Measurements from ENCODE around the gene ZDBF2. TPM values are rescaled to one million over a fixed set of nuclear protein-coding genes. Genes with fewer than 3 reads are reported as not detected.

ZDBF2 gene
- total RNA-seq, 4 donors from 2014 or later = 5.9 to 8.3 (median 7.4) TPM

DNA sequence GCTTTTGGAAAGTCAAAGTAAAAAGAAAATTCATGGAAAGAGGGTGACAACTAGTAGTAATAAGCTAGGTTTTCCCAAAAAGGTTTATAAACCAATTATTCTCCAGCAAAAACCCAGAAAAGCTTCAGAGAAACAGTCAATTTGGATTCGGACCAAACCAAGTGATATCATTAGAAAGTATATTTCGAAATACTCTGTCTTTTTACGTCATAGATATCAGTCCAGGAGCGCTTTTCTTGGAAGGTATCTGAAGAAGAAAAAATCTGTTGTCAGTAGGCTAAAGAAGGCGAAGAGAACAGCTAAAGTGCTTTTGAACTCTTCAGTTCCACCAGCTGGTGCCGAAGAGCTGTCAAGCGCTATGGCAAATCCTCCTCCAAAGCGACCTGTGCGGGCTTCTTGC, 36.6 kb downstream of the ZDBF2 start:
- TF ChIP-seq, protein P1, sequence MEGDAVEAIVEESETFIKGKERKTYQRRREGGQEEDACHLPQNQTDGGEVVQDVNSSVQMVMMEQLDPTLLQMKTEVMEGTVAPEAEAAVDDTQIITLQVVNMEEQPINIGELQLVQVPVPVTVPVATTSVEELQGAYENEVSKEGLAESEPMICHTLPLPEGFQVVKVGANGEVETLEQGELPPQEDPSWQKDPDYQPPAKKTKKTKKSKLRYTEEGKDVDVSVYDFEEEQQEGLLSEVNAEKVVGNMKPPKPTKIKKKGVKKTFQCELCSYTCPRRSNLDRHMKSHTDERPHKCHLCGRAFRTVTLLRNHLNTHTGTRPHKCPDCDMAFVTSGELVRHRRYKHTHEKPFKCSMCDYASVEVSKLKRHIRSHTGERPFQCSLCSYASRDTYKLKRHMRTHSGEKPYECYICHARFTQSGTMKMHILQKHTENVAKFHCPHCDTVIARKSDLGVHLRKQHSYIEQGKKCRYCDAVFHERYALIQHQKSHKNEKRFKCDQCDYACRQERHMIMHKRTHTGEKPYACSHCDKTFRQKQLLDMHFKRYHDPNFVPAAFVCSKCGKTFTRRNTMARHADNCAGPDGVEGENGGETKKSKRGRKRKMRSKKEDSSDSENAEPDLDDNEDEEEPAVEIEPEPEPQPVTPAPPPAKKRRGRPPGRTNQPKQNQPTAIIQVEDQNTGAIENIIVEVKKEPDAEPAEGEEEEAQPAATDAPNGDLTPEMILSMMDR (IDR thresholded peaks at IDR 0.05; ENCODE audit: low read depth) = no peak

GRCh38 chr2:206316141-206316540, 41.7 kb downstream of the ZDBF2 start:
- TF ChIP-seq, protein P1 (IDR thresholded peaks at IDR 0.05; ENCODE audit: low read depth) = no peak

- TF ChIP-seq, protein P1 (IDR thresholded peaks at IDR 0.05; ENCODE audit: low read depth) = no peak
Observed at GRCh38 chr2:206323033-206323432, 48.6 kb downstream of the ZDBF2 start.

GRCh38 chr2:206323486-206323885, 49.0 kb downstream of the ZDBF2 start:
- TF ChIP-seq, protein P1 (IDR thresholded peaks at IDR 0.05; ENCODE audit: low read depth) = no peak

DNA sequence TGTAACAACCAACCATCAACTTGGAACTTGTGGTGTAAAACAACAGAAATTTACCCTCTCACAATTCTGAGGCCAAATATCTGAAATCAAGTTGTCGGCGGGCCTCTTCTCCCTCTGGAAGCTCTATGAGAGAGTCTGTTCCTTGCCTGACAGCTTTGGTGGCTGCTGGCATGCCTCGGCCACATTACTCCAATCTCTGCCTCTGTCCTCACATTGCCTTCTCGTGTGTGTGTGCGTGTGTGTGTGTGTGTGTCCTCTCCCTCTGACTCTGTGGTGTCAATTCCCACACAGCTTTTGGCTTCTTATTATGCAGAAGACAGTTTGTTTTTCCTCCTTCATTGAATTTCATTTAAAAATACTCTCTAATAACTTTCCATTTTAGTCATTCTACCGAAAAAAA, 50.4 kb downstream of the ZDBF2 start:
- TF ChIP-seq, protein P1 (IDR thresholded peaks at IDR 0.05; ENCODE audit: low read depth) = no peak

GRCh38 chr2:206328974-206329373, 54.5 kb downstream of the ZDBF2 start:
- TF ChIP-seq, protein P1 (IDR thresholded peaks at IDR 0.05; ENCODE audit: low read depth) = no peak

GRCh38 chr2:206336861-206337260, 62.4 kb downstream of the ZDBF2 start:
- TF ChIP-seq, protein P1 (IDR thresholded peaks at IDR 0.05; ENCODE audit: low read depth) = no peak

Measured in subcutaneous adipose tissue (tissue), 4 donors.